Esophagus squamous epithelium (tissue), 5 donors: Measurements from ENCODE around the gene USH2A. TPM values are rescaled to one million over a fixed set of nuclear protein-coding genes. Genes with fewer than 3 reads are reported as not detected.

ENCODE experiments used
- DNase-seq: peaks from one replicate; lab custom pipeline; 2025; lab: John Stamatoyannopoulos, UW
- H3K27ac ChIP-seq, 4 donors: fragments of 200-600 bp; sonication (generic); one replicate each; pipeline ENCODE4 v1.5.1; 2016 to 2019; ENCODE audit warnings: mild to moderate bottlenecking in 1 of 4
- H3K27me3 ChIP-seq, 4 donors: fragments of 200-600 bp; sonication (generic); 1 replicate in 3 of 4; 2 replicates in 1 of 4; pipeline versions ENCODE4 v1.5.1 to v1.6.0; 2017 to 2021; ENCODE audit warnings: antibody characterized with exemption in 1 of 4
- H3K36me3 ChIP-seq, 3 donors: fragments of 200-600 bp; sonication (generic); one replicate each; pipeline ENCODE4 v1.5.1; 2016 to 2019
- H3K4me1 ChIP-seq, 3 donors: fragments of 200-600 bp; sonication (generic); one replicate each; pipeline ENCODE4 v1.5.1; 2017 to 2019
- H3K4me3 ChIP-seq, 4 donors: fragments of 200-600 bp; sonication (generic); 1 replicate in 3 of 4; 2 replicates in 1 of 4; pipeline ENCODE4 v1.5.1; 2016 to 2019; ENCODE audit warnings: mild to moderate bottlenecking in 2 of 4, moderate library complexity in 1 of 4
- H3K9me3 ChIP-seq, 3 donors: fragments of 200-600 bp; sonication (generic); one replicate each; pipeline ENCODE4 v1.5.1; 2016 to 2019
- POLR2A ChIP-seq, 4 donors: fragments of 450-650 bp; IDR thresholded peaks; one replicate each; pipeline ENCODE4 v1.6.1; 2017; ENCODE audit warnings: antibody characterized with exemption in 4 of 4, mild to moderate bottlenecking in 4 of 4, moderate library complexity in 3 of 4
- WGBS, 2 donors: methylation state at CpG; one replicate each; pipeline ENCODE4 v1.1.5; 2018; 5-methylcytosine and 5-hydroxymethylcytosine counted together
- intact Hi-C: fragments of 100-400 bp; cut with DNase I; formaldehyde crosslinking; loops from one replicate; pipeline ENCODE4 v1.15.0; 2022
- total RNA-seq, 4 donors: library from RNA; depleted of rRNA; stranded (reverse); fragments of >200 nt; gene quantifications; one replicate each; pipeline ENCODE4 v1.1.0, GENCODE V29; 2016
- TF ChIP-seq, protein P1 (sequence below), 6 experiments: fragments of 450-650 bp in 4 of 6; fragments of 200-600 bp in 2 of 6; sonication (generic) in 2 of 6; IDR thresholded peaks; one replicate each; pipeline ENCODE4 v1.5.1; 2016 to 2019; ENCODE audit warnings: antibody characterized with exemption in 6 of 6, mild to moderate bottlenecking in 4 of 6, moderate library complexity in 4 of 6
- donor health status: DM: yes; HTN: yes; CAD: no.

The USH2A gene
- total RNA-seq, 4 donors from 2014 or later: under 0.01 TPM; not detected in 3

DNA sequence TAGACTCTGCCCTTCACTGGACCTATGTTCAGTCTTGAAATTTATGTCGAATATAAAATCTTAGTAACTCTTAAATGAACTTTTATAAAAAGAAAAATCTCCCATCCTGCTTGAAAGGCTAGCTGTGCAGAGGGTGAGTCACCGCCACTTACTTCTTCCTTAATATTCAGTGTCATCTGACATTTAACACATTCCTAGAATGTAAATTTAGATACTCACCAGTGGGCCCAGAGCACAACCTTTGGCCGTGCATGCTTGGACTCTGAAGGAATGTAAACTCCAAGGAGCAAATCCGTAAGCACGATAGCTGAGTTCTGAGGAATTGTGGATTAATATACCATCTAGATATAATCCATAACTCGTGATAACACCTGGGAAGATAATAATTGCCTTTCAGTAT lies 452.8 kb downstream of the USH2A start:
- WGBS, 2 donors: 41 to 53% methylated on average over 6 of the region's 6 CpGs

DNA sequence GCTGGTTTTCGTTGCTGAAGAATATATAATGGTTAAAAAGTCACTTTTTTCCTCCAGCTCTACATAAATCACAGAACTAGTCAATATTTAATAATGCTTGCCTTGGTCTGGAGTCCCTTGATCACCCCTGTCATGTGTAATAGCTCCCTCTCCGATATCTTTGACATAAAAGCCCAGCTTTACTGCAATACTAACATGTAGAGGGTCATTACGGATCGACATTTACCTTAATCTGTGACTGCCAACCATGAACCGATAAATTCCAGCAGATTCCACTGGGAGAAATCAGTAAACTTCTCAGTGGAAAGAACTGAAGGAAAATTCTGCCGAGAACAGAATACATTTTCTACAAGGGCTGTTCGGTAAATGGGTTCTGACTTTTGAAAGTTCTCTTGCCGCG lies 459.6 kb downstream of the USH2A start:
- intact Hi-C loops: no loop called here
- TF ChIP-seq, protein P1, sequence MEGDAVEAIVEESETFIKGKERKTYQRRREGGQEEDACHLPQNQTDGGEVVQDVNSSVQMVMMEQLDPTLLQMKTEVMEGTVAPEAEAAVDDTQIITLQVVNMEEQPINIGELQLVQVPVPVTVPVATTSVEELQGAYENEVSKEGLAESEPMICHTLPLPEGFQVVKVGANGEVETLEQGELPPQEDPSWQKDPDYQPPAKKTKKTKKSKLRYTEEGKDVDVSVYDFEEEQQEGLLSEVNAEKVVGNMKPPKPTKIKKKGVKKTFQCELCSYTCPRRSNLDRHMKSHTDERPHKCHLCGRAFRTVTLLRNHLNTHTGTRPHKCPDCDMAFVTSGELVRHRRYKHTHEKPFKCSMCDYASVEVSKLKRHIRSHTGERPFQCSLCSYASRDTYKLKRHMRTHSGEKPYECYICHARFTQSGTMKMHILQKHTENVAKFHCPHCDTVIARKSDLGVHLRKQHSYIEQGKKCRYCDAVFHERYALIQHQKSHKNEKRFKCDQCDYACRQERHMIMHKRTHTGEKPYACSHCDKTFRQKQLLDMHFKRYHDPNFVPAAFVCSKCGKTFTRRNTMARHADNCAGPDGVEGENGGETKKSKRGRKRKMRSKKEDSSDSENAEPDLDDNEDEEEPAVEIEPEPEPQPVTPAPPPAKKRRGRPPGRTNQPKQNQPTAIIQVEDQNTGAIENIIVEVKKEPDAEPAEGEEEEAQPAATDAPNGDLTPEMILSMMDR (IDR thresholded peaks at IDR 0.05): no peak
- TF ChIP-seq POLR2A (IDR thresholded peaks at IDR 0.05): no peak
- 84% methylated on average over 9 of the region's 9 CpGs for WGBS, 2 donors

More for the DNA sequence above, 452.8 kb downstream of the USH2A start:
- intact Hi-C loops: no loop called here
- H3K36me3 ChIP-seq: no peaks in the 10 kb centered on the region
- no peaks in the 10 kb centered on the region for H3K27me3 ChIP-seq
- H3K9me3 ChIP-seq: no peaks in the 10 kb centered on the region
- no peak overlapping the region for H3K27ac ChIP-seq
- no peak for TF ChIP-seq POLR2A (IDR thresholded peaks at IDR 0.05)
- TF ChIP-seq, protein P1 (IDR thresholded peaks at IDR 0.05): no peak
- DNase-seq: no peak
- H3K4me1 ChIP-seq: no peaks in the 10 kb centered on the region
- no peak overlapping the region for H3K4me3 ChIP-seq

DNA sequence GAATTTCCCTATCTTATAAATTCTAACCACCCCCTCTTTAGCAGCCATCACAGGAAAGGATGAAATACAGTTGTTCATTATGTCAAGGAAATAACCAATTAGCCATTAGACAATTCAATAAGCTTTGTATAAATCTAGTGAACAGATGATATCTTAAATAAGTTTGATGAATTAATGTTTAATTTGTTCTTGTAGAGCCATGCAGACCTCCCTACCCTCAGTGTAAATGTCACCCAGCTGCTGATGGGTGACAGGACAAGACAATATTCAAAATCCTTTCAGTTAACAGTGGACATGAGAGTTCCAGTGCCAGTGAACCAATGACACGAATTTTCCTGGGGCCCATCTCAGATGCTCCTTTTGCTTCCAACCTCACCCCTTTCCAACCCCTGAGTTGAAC lies 460.2 kb downstream of the USH2A start:
- Histone ChIP-seq H3K4me1 (no peaks in the 10 kb centered on the region), H3K36me3 (no peaks in the 10 kb centered on the region), H3K27ac (no peak overlapping the region), H3K9me3 (no peaks in the 10 kb centered on the region), H3K4me3 (no peak overlapping the region), H3K27me3 (no peaks in the 10 kb centered on the region)
- WGBS, 2 donors: 31% methylated on average over 1 of the region's 1 CpG
- intact Hi-C loops: no loop called here
- no peak for DNase-seq
- TF ChIP-seq, protein P1 (IDR thresholded peaks at IDR 0.05): no peak
- no peak for TF ChIP-seq POLR2A (IDR thresholded peaks at IDR 0.05)

More for the DNA sequence above, 459.6 kb downstream of the USH2A start:
- no peak for DNase-seq
- Histone ChIP-seq H3K27me3 (no peaks in the 10 kb centered on the region), H3K36me3 (no peaks in the 10 kb centered on the region), H3K4me3 (no peak overlapping the region), H3K4me1 (no peaks in the 10 kb centered on the region), H3K27ac (no peak overlapping the region), H3K9me3 (no peaks in the 10 kb centered on the region)

- TF ChIP-seq POLR2A (IDR thresholded peaks at IDR 0.05): no peak
- TF ChIP-seq, protein P1 (IDR thresholded peaks at IDR 0.05): no peak
These were observed 464.4 kb downstream of the USH2A start for GRCh38 chr1:215958841-215959240.

GRCh38 chr1:215957663-215958062 lies 465.6 kb downstream of the USH2A start:
- intact Hi-C loops: no loop called here
- DNase-seq: no peak

More at GRCh38 chr1:215958841-215959240, 464.4 kb downstream of the USH2A start:
- Histone ChIP-seq H3K27me3 (no peaks in the 10 kb centered on the region), H3K9me3 (no peaks in the 10 kb centered on the region), H3K36me3 (no peaks in the 10 kb centered on the region), H3K27ac (no peak overlapping the region), H3K4me1 (no peaks in the 10 kb centered on the region), H3K4me3 (no peak overlapping the region)
- 40 to 50% methylated on average over 1 of the region's 1 CpG for WGBS, 2 donors
- intact Hi-C loops: no loop called here
- DNase-seq: no peak

More at GRCh38 chr1:215957663-215958062, 465.6 kb downstream of the USH2A start:
- Histone ChIP-seq H3K27me3 (no peaks in the 10 kb centered on the region), H3K4me3 (no peak overlapping the region), H3K27ac (no peak overlapping the region), H3K9me3 (no peaks in the 10 kb centered on the region), H3K4me1 (no peaks in the 10 kb centered on the region), H3K36me3 (no peaks in the 10 kb centered on the region)
- WGBS, 2 donors: 27 to 28% methylated on average over 7 of the region's 7 CpGs
- TF ChIP-seq, protein P1 (IDR thresholded peaks at IDR 0.05): no peak
- TF ChIP-seq POLR2A (IDR thresholded peaks at IDR 0.05): no peak
